WI38 (cell line): ENCODE data around the gene HS2ST1.

Source experiments
- H3K4me3 ChIP-seq: 2 replicates; pipeline ENCODE4 v1.5.1; 2011; ENCODE audit warnings: low read depth, mild to moderate bottlenecking, control low read depth, low read length
- TF ChIP-seq, protein P1 (sequence below): IDR thresholded peaks from 2 replicates; pipeline ENCODE4 v1.5.1; 2012; ENCODE audit warnings: low read depth, mild to moderate bottlenecking, control low read depth, low read length

The HS2ST1 gene

DNA sequence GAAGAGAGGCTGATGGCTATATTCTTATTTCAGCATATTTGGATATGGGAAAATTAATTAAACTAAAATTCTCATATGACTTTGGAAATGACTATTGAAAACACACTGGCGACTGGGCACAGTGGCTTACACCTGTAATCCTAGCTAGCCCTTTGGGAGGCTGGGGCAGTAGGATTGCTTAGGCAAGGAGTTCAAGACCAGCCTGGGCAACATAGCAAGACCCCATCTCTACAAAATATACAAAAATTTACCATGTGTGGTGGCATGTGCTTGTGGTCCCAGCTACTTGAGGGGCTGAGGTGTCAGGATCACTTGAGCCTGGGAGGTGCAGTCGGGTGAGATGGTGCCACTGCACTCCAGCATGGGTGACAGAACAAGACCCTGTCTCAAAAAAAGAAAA, 26.2 kb downstream of the HS2ST1 start:
- H3K4me3 ChIP-seq, result no peak overlapping the region
- TF ChIP-seq, protein P1, sequence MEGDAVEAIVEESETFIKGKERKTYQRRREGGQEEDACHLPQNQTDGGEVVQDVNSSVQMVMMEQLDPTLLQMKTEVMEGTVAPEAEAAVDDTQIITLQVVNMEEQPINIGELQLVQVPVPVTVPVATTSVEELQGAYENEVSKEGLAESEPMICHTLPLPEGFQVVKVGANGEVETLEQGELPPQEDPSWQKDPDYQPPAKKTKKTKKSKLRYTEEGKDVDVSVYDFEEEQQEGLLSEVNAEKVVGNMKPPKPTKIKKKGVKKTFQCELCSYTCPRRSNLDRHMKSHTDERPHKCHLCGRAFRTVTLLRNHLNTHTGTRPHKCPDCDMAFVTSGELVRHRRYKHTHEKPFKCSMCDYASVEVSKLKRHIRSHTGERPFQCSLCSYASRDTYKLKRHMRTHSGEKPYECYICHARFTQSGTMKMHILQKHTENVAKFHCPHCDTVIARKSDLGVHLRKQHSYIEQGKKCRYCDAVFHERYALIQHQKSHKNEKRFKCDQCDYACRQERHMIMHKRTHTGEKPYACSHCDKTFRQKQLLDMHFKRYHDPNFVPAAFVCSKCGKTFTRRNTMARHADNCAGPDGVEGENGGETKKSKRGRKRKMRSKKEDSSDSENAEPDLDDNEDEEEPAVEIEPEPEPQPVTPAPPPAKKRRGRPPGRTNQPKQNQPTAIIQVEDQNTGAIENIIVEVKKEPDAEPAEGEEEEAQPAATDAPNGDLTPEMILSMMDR, result no peak

DNA sequence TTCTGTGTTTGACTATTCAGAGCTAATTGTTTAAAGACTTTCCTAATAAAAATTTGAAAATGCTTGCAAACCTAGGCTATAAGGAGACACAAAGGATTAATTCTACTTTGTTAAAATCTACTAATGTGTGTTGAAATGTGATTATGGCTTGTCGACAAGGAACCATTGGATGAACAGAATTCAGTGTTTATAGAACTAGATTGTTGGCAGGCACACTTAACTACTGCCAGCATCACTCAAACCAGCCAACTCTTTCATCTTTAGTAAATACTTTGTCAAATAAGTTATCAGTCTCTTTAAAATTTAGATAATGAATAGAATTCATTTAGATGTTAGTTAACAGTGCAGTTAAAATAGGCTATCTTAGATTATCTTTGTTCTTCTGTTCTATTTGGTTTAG, 27.6 kb downstream of the HS2ST1 start:
- H3K4me3 ChIP-seq, result no peak overlapping the region
- TF ChIP-seq, protein P1, result no peak

DNA sequence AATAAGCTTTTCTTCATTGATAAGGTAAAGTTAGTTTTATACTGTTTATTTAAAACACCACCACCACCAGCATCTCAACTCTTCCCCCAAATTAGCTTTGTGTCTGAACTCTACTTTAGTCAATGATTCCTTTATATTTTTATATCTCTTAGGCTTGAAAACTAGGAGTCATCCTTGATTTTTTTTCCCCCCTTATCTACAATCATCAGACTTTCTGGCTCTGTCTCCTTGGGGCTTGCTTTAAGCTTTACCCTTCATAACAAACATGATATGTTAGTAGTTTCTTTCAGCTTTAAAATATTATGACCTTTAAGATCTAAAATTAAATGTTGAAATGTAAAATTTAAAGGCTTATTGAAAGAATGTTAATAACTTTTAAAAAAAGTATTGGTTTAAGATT, 28.3 kb downstream of the HS2ST1 start:
- H3K4me3 ChIP-seq, result no peak overlapping the region
- TF ChIP-seq, protein P1, result no peak

DNA sequence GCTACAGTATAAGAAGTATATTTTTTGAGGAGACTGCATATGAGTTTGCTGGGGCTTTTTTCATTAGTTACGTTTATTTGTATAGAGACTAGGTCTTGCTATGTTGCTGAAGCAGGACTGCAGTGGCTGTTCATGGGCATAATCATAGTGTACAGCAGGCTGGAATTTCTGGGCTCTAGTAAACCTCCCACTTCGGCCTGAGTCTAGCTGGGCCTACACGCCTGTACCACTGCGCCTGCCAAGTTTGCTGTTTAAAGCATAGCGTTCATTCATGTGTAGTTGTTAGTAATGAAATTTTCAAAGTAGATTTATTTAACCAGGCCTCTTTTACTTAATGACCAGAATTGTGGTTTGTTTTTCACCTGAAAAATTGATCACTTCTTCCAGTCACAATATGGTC, 33.8 kb downstream of the HS2ST1 start:
- TF ChIP-seq, protein P1, result no peak
- H3K4me3 ChIP-seq, result no peak overlapping the region

DNA sequence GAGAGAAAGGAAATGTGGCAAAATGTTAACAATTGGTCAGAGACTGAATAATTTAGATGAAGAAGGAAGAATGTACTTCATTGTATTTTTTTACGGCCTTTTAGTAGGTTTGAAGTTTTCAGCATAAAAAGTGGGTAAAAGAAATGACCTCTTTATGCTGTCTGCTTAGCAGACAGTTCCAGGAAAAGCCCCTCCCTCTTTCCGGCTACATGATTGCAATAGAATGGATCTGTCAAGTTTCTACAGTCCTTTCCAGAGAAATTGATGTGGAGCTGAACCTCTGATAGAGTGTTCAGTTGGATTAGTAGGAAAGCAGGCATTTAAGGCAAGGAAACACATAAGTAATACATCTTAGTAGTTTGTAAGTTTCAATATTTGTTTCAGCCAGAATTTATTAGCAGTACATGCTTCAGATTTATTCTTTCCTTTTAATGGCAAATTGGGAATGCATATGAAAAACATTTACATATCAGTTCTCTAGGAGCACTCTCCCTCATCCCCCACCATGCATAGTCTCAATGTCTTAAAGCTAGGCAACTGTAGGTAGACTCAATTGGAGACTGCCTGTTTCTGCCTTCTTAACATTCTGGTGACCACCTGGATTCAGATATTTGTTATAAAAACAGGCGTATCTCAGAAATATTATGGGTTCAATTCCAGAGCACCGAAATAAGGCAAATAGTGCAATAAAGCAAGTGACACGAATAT, 36.4 kb downstream of the HS2ST1 start:
- H3K4me3 ChIP-seq, result no peak overlapping the region
- TF ChIP-seq, protein P1, result no peak

DNA sequence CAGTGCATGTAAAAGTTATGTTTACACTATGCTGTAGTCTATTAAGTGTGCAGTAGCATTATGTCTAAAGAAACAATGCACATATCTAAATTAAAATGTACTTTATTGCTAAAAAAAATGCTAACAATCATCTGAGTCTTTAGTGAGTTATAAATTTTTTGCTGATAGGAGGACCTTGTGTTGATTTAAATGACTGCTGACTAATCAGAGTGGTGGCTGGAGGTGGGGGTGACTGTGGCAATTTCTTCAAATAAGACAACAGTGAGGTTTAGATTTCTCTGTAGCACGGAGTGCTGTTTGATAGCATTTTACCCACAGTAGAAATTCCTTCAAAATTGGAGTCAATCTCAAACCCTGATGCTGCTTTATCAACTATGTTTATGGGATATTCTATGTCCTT, 37.0 kb downstream of the HS2ST1 start:
- TF ChIP-seq, protein P1, result no peak

DNA sequence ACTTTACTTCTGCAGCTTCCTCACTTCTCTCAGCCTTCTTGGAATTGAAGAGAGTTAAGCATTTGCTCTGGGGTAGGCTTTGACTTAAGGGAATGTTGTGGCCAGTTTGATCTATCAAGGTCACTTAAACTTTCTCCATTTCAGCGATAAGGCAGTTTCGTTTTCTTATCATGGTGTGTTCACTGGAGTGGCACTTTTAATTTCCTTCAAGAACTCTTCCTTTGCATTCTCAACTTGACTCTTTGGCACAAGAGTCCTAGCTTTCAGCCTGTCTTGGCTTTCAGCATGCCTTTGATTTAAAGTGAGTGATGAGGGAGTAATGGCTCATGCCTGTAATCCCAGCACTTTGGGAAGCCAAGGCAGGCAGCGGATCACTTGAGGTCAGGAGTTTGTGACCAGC, 38.7 kb downstream of the HS2ST1 start:
- TF ChIP-seq, protein P1, result no peak
- peak overlapping the region; percentile 10; the same call in 1 of the 2 replicates for H3K4me3 ChIP-seq

More for the DNA sequence above, 37.0 kb downstream of the HS2ST1 start:
- no peak overlapping the region for H3K4me3 ChIP-seq
